CD4-positive, alpha-beta T cell treated with Interferon gamma for 1 hour (primary cell): ENCODE results near the gene MUC6.
A peak's percentile ranks its signal among the peaks of the same experiment; 100 is the strongest.

Experiments used
- DNase-seq: peaks from one replicate; pipeline ENCODE4 v3.0.0-alpha.2; 2020

MUC6 gene

GRCh38 chr11:1071571-1072115 lies 35.1 kb upstream of the MUC6 start:
- DNase-seq: no peak

DNA sequence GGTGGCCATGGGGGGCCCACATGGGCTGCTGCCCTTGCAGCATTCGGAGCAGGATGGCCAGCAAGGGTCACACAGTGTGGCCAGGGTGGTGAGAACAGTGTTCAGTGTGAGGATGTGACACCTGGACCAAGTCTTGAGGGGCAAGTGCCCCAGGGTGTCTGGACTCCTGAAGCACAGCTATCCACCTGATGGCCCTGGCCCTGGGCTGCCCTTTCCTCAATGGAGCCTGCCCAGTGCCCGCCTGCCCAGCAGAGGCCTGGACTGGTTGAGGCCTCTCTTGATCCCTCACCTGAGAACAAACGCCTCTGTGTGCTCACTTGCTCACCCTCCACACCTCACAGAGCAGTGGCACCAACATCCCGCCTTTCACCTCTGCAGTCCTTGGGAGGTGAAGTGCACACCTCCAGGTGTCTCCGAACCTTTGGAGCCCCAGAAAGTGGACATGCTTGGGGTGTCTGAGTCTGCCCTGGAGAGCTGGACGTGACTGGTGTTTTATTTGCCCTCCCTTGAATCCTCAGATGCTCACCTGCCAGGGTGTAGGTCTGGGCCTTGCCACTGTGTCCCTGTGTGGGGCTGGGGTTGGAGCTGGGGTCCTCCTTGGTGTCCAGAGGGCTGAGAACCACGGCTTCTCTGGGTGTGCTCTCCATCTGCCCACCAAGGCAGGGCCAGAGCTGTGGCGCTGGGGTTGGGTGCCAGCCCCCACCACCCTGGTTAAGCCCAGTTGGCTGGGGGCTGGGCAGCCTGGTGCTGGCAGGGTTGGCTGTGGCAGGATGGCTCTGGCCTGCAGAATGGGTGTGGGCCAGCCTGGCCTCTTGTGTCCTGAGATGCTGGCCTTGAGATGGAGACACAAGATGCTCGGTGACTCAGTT lies 34.3 kb upstream of the MUC6 start:
- no peak for DNase-seq

GRCh38 chr11:1069740-1070139 lies 33.2 kb upstream of the MUC6 start:
- DNase-seq: no peak

DNA sequence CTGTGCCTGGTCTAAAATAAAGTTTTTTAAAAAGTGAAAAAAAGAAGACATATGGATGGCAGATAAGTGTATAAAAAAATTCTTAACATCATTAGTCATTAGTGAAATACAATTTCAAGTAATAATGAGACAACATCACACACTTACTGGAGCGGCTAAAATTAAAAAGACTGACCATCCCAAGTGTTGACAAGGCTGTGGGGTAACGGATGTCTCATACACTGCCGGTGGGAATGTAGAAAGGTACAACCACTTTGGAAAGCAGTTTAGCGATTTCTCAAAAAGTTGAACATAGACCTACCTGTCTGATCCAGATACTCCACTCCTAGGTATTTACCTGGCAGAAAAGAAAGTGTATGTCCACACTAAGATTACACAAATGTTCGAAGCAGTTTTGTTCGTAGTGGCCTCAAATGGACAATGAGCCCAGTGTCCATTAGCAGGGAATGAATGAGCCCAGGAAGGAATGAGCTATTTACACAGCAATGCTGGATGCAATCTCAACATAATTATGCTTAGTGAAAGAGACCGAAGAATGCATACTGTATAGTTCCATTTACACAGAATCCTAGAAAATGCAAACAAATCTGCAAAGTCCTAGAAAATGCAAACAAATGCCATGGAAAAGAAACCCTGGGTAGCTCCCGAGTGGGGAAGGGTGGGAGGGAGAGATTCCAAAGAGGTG lies 31.4 kb upstream of the MUC6 start:
- DNase-seq: no peak

GRCh38 chr11:1064167-1064566 lies 27.6 kb upstream of the MUC6 start:
- DNase-seq: no peak

- no peak for DNase-seq
These were observed 25.7 kb upstream of the MUC6 start for GRCh38 chr11:1062075-1062820.

- DNase-seq: no peak
These were observed 24.5 kb upstream of the MUC6 start for GRCh38 chr11:1060852-1061616.

DNA sequence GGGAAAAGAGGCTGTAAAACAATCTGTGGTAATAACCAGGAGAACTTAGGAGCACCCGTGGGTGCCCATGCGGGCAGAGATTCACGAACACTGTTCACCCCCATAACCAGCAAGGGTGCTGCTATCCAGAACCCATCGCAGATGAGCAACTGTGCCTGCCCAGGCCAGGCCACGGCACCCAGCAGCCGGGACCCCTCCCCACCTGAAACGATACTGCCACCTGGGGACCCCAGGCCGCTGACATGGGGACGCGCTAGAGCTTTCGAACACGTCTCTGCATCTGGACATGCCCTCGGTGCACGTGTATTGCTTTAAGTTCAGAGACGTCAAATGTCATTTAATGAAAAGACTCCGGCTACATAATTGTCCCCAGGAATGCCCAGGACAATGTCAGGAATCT lies 23.9 kb upstream of the MUC6 start:
- no peak for DNase-seq

DNA sequence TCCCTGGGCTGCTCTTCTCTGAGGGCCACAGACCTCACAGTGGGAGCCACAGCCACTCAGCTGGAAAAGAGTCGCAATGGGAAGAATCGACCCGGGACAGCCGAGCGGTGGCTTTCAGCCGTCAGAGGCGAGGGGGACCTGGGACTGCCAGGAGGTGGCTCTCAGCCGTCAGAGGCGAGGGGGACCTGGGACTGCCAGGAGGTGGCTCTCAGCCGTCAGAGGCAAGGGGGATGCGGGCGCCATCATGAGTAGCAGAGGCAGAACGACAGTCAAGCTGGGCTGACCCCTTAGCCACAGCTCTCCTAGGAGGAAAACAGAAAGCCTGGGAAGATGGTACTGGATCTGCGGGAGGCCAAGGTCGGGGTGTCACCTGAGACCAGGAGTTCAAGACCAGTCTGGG lies 23.2 kb upstream of the MUC6 start:
- DNase-seq: no peak

DNA sequence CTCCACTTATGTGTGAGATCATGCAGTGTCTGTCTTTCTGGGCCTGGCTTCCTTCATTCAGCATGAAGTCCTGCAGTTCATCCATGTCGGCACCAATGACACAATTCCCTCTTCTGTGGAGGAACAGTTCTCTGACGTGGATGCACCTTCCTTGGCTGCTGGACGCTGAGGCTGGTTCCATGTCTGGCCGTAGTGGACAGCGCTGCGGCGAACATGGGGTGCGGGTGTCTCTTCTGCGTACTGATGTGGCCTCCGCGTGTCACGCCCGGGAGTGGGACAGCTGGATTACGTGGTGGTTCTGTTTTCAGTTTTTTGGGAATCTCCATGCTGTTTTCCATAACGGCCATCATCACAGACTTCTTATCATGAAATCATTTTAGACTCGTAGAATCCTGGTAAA lies 21.3 kb upstream of the MUC6 start:
- DNase-seq: no peak

- DNase-seq: no peak
These were observed 19.7 kb upstream of the MUC6 start for GRCh38 chr11:1055990-1056771.

DNA sequence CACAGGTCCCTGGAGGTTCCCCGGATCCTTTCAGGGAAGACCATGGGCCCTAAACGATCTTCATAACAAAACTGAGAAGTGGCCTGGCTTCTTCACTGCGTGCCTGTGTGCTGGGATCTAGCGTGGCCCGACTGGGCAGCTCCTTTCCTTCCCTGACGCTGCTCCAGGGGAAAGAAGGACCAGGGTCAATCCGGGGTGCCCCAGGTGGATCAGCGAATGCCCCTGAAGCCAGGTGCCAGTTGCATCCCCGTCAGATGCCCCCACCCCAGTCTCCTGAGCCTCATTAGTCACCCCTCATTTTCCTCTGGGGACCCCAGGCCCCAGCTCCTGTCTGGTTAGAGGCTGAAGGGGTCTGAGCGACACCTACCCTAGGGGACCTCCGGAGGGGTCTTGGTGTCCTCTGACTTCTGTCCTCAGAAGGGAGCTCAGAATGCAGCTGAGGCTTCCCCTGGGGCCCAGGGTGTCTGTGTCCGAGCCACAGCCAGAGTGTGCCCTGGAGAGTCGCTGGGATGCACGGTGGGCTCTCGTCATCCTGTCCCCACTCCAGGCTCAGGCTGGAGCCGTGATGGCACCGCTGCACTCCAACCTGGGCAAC lies 18.7 kb upstream of the MUC6 start:
- no peak for DNase-seq

DNA sequence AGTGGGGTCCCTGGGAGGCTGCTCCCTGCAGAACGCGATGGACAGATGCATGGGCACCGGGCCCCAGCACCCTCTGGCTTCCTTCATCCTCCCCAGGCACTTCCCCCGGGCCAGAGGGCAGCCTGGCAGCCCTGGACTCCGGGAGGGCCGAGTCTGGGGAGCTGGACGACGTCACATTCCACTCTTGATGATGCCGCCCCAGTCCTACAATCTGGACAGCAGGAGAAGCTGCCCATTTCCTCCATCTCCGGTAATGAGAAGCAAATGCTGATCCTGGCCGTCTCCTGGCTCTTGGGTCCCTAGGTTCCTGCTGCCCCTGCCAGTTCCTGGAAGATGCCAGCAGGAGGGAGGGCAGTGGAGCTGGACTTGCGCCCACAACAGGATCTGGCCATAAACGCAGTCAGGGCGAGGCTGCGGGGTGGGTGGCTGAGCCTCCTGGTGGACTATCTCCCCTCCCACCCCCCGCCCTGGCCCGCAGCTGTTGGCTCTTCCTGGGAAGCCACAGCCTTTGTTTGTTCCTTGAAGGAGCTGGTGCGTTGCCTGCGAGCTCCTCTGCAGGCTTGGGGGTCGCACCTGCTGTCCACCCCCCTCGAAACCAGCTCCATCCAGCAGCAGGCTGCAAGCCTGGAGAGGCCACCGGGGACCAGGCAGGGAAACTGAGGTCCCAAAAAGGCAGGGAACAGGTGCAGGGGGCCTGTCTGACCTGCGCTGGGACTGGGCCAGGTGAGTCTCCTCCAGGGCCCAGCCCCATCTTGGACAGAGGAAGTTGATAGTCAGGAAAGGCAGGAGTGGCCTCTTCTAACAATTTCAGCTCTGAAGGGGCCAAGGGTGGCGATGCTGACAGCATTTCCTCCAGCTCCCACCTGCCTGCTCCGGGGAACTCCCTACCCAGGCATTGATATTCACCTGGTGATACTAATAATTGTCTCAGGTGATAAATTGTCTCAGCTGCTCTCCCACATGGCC lies 17.9 kb upstream of the MUC6 start:
- no peak for DNase-seq

DNA sequence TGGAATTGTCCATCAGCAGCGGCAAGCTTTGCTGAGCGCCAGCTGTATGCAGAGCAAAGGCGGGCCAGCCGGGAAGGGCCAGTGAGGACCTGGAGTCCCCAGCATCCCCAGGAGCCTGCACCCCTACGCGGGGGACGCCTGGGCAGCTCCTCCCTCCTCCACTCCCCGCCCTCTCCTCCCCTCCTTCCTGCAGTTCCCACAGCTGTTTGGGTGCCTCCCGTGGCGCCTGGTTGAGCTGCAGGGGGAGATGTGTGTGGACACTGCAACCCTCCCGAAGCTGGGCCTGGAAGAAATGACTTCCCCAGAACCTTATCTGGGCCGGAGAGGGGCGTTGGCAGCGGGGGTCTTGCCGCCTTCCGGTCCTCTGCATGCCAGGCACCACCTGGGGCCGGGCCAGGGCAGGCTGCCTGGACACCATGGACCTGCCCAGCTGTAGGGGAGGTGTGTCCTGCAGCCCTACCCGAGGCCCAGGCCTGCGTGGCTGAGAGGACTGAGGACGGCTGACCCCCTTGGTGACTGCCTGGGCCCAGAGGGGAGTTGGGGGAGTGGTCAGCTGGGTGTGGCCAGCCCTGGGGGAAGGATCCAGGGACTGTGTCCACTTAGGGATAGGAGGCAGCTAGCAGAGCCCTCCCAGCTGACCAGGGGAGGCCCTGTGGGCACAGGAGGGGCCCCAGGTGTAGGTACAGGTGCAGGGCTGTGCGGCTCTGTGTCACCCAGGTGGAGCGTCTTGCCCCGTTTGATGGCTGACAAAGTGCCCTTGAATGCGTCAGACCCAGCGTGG lies 16.8 kb upstream of the MUC6 start:
- no peak for DNase-seq

- no peak for DNase-seq
These were observed 15.9 kb upstream of the MUC6 start for GRCh38 chr11:1052133-1053011.

- no peak for DNase-seq
These were observed 15.0 kb upstream of the MUC6 start for GRCh38 chr11:1051356-1052132.

- peak; percentile 68 for DNase-seq
These were observed 14.2 kb upstream of the MUC6 start for GRCh38 chr11:1050581-1051355.
